ENCODE measurements around the gene IL10RA.

The IL10RA gene

DNA sequence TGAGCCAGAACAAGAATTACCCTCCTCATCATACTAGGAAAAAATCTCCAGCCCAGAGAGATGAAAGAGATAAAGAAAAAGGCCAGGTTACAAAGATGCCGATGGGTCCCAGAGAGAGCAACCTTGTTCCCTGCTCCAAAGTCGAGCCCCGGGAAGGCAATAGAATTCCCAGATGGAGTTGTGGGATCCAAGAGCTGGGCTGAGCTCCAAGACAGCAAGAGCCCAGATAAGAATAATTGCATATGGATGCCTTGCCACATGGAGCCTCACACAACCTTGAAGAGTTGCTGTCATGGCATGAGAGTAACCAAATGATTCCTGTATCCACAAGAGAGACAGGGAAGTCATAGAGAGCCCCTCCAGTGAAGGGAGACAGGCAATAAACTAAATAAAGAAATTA is 30.9 kb downstream of the IL10RA start:
- TF ChIP-seq, protein P1, sequence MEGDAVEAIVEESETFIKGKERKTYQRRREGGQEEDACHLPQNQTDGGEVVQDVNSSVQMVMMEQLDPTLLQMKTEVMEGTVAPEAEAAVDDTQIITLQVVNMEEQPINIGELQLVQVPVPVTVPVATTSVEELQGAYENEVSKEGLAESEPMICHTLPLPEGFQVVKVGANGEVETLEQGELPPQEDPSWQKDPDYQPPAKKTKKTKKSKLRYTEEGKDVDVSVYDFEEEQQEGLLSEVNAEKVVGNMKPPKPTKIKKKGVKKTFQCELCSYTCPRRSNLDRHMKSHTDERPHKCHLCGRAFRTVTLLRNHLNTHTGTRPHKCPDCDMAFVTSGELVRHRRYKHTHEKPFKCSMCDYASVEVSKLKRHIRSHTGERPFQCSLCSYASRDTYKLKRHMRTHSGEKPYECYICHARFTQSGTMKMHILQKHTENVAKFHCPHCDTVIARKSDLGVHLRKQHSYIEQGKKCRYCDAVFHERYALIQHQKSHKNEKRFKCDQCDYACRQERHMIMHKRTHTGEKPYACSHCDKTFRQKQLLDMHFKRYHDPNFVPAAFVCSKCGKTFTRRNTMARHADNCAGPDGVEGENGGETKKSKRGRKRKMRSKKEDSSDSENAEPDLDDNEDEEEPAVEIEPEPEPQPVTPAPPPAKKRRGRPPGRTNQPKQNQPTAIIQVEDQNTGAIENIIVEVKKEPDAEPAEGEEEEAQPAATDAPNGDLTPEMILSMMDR (conservative IDR thresholded peaks at IDR 0.05; ENCODE audit: low read length) = no peak
- H3K4me3 ChIP-seq (ENCODE audit: low read length) = no peak overlapping the region
- no peak for DNase-seq (ENCODE audit: low read depth)

- no peak overlapping the region for H3K4me3 ChIP-seq (ENCODE audit: low read length)
- DNase-seq (ENCODE audit: low read depth) = no peak
- TF ChIP-seq, protein P1 (conservative IDR thresholded peaks at IDR 0.05; ENCODE audit: low read length) = no peak
Measured at GRCh38 chr11:118017631-118018315, 31.6 kb downstream of the IL10RA start.

GRCh38 chr11:118018401-118018800 is 32.2 kb downstream of the IL10RA start:
- TF ChIP-seq, protein P1 (conservative IDR thresholded peaks at IDR 0.05; ENCODE audit: low read length) = no peak
- no peak for DNase-seq (ENCODE audit: low read depth)
- no peak overlapping the region for H3K4me3 ChIP-seq (ENCODE audit: low read length)

DNA sequence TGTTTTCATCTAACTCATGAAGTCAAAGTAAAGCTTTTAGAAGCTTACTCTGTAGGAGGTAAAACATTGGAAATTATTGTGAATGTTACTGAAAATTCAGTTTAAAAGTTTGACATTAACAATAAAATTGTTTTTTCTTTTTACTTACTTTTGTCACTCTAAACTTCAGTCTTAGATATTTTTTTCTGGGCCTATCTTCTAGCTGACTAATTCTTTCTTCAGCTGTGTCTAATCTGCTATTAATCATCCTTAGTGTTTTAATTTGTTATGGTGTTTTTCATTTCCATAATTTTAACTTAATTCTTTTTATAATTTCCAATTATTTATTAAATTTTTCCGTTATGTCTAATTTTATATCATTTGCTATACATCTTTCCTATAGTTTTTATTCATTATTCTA is 35.0 kb downstream of the IL10RA start:
- DNase-seq (ENCODE audit: low read depth) = no peak
- H3K4me3 ChIP-seq (ENCODE audit: low read length) = no peak overlapping the region
- TF ChIP-seq, protein P1 (conservative IDR thresholded peaks at IDR 0.05; ENCODE audit: low read length) = no peak

DNA sequence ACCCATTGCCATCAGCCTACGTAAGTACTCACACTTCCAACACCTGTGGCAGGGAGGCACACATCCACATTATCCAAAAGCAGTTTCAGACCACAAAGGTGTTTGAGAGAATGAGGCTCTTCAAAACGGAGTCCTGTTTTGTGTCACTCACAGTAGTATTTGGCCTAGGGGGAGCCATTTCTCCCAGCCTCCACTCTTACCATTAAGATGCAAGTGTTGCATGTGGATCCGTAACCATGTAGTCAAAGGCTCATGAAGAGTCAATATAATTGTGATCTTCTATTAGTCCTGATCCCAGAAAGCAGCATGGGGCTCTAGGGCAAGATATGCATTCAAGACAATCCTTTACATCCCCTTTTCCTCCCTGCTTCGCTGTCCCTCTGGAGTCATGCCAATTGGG is 41.5 kb downstream of the IL10RA start:
- TF ChIP-seq, protein P1 (conservative IDR thresholded peaks at IDR 0.05; ENCODE audit: low read length) = no peak
- H3K4me3 ChIP-seq (ENCODE audit: low read length) = no peak overlapping the region
- DNase-seq (ENCODE audit: low read depth) = no peak

DNA sequence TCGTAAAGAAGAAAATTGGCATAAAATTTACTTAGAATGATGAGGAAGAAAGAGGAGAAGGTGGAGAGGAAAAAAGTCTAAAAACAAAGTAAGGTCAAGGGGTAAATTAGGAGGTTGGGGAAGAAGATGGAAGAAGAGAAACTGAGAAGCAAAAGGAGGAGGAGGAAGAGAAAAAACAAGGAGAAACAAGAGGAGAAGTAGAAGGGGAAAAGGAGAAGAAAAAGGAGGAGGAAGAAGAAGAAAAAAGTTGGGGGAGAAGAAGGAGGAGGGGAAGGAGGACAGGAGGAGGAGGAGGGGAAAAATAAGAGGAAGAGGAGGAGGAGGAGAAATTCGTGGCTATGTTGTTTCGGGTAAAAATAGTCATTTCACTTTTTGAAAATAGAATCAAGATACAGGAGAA is 42.4 kb downstream of the IL10RA start:
- DNase-seq (ENCODE audit: low read depth) = no peak
- TF ChIP-seq, protein P1 (conservative IDR thresholded peaks at IDR 0.05; ENCODE audit: low read length) = no peak
- H3K4me3 ChIP-seq (ENCODE audit: low read length) = no peak overlapping the region

GRCh38 chr11:118033443-118033842 is 47.2 kb downstream of the IL10RA start:
- TF ChIP-seq, protein P1 (conservative IDR thresholded peaks at IDR 0.05; ENCODE audit: low read length) = no peak
- DNase-seq (ENCODE audit: low read depth) = no peak
- no peak overlapping the region for H3K4me3 ChIP-seq (ENCODE audit: low read length)

Data from AG10803 (cell line).